GM18868 (cell line): ENCODE results near the gene ZC3H14.

Experiments used
- ATAC-seq: cut with Tn5 transposase; IDR thresholded peaks from one replicate; pipeline ENCODE4 v1.9.1; 2021; ENCODE audit warnings: mild to moderate bottlenecking, moderate library complexity; ENCODE audit not compliant: unreplicated experiment

Gene ZC3H14

DNA sequence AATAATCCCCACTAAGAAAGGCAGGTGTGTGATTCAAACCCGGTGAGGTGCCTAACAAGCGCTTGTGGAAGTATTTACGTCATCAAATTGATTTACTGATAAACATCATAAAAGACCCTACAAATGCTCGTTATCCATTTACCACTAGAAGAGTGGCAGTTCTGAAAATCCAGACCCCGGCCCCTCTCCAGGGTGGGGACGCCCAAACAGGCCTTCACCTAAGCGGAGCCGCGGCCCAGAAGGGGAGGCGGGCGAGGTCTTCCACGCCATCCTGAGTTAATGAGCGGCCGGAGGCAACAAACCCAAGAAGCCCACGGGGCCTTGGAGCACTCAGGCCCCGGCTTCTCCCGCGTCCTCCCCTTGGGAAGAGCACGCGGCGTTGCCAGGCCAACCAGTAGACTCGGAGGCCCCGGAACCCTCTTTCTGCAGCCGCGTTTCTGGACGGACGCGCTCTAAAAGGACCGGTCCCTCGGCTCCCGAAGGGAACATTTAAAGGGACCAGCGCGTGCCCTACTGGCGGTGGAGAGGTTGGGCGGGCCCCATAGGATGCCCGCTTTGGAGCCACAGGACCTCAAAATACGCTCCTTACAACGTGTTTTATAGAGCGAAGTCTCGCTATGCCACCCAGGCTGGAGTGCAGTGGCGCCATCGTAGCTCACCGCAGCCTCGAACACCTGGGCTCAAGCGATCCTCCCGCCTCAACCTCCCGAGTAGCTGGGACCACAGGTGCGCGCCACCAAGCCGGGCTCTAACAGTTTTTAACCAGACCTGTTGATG is 11.6 kb upstream of the ZC3H14 start:
- no peak for ATAC-seq

DNA sequence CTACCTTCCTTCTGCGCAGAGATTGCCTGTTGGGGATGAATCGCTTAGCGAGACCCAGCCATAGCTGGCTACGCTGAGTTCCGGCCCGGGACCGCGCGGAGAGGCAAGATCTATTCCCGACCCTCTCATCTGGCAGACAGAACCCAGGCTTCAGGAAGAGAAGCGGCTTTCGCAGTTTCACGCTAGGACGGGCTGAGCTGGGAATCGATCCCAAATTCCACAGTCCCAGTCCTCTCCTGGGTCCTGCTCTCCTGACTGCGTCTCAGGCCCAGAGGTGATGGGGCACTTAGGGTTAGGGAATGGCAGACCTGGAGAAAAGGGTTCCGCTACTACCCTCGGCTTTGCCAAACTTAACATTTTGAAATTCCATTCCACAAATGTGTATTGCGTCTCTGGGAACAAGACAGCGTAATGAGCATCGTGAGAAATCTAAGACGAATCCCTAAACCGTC is 10.8 kb upstream of the ZC3H14 start:
- no peak for ATAC-seq

DNA sequence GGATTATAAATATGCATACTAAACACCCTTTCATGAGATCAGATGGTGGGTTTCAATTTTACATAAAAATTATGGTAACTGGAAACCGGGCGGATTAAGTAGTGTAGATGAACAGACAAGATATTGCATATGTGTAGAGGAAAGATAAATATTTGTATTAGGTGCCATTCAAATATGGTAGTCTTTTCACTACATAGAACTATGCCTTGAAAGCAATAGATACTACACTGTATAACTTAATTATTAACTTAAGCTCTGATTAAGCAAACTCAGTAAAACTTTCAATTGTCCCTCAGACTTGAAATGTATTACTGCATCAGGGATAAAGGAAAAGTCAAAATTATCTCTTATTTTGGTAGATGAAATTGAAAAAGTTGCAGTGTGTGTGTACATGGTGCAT is 10.0 kb upstream of the ZC3H14 start:
- ATAC-seq, result no peak

- ATAC-seq, result no peak
Observed at GRCh38 chr14:88553886-88554456, 8.9 kb upstream of the ZC3H14 start.

GRCh38 chr14:88554457-88555286 is 8.2 kb upstream of the ZC3H14 start, which contains the start of gene PTPN21:
TSS of gene PTPN21 (minus strand) at chr14:88555007. CDS start at chr14:88550417, 4,590 bp downstream.
- ATAC-seq, result peak; percentile 55

GRCh38 chr14:88556581-88556980 is 6.3 kb upstream of the ZC3H14 start:
- ATAC-seq, result no peak

DNA sequence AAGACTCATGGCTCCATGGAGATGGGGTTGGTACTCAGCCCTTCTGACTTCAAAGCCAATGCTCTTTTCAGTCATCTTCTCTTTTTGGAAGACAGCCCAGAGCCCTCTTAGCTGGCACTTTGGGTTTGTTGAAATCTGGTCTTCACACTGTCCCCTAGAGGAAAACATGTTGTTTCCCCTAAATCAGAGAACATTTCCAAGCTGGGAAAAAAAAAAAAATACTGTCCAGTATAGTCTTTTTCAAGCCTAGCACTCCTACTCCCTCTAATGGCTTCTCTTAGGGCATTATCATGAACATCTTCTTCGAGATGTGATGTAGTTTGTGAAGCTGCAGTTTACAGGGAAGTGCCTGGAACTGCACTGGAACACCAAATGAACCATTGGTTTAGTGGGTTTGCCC is 3.0 kb upstream of the ZC3H14 start:
- no peak for ATAC-seq

DNA sequence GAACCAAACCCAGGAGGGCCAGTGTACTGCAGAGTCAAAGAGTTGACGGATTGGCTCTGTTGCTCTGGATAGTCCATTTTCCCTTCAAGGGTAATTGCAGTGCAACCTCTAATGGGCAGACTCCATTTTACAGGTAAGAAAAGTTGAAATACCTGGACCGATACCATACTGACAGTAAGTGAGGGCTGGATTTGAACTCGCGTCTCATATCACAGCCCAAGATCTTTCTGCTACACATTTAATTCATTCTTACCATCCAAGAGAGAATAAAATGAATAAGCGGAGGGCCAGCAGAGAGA is 356 bp upstream of the ZC3H14 start:
- ATAC-seq, result no peak

GRCh38 chr14:88563845-88564244 is 1.0 kb downstream of the ZC3H14 start:
- ATAC-seq, result no peak

GRCh38 chr14:88565427-88565826 is 2.6 kb downstream of the ZC3H14 start:
- no peak for ATAC-seq

DNA sequence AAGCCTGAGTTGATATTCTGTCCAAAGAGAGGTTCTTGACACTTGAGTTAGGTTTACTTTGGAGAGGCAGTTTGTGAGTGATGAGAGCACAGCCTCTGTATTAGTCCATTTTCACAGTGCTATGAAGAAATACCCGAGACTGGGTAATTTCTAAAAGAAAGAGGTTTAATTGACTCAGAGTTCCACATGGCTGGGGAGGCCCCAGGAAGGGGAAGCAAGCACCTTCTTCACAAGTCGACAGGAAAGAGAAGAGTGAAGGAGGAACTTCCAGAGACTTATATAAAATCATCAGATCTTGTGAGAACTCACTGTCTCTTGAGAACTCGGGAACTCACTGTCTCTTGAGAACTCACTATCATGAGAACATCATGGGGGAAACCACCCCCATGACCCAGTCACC is 5.4 kb downstream of the ZC3H14 start:
- ATAC-seq, result no peak

GRCh38 chr14:88572117-88572516 is 9.3 kb downstream of the ZC3H14 start:
- no peak for ATAC-seq

DNA sequence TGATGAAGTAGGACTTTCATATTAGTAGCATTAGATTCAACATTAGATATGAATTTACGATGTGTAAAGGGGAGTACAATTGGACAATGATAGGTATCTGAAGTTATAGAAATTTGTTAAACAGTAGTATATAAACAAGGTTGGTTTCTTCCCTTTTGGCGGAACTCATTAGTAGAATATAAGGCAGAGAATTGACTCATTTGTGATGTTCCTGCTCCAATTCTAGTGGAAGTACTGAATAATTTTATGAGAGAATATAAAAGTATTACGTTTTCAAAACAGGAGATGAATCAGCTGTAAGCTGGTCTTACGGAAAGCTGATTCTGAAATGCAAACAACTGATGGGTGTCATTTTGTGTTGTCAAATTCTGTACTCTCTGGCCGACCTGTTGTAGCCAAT is 13.4 kb downstream of the ZC3H14 start:
- no peak for ATAC-seq

DNA sequence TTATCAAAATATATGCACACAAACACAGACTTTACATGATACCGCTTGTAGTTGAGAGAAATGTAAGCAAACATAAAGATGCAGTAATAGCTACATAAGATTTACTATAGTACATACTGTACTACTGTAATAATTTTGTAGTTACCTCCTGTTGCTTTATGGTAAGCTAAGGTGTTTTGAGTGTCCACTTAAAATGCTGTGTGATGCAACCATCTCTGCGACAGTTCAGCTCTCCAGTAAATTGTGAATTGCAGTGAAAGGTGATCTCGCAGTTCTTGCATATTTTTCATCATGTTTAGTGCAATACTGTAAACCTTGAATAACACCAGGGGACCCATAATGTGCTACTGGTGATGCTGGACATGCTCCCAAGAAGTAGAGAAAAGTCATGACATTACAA is 21.6 kb downstream of the ZC3H14 start:
- ATAC-seq, result no peak

GRCh38 chr14:88588081-88588480 is 25.2 kb downstream of the ZC3H14 start:
- ATAC-seq, result no peak

DNA sequence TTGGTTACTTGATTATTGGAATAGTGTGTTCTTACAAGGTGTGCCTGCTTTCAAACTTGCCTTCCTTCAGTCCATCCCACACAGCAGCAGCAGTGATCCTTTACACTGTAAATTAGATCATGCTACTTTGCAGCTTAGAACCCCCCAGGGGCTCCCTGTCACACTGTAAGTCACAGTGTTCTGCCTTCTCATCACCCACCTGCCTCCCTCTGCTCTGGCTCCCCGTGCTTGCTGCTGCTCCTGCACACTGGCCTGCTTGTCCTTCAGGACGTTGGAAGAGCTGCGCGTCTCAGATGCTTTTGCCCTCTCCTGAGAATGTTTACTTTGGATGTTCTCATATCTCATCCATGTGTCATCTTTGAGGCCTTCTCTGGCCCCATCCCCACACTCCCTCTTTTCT is 27.3 kb downstream of the ZC3H14 start:
- no peak for ATAC-seq

- no peak for ATAC-seq
Observed at GRCh38 chr14:88592031-88592430, 29.2 kb downstream of the ZC3H14 start.

DNA sequence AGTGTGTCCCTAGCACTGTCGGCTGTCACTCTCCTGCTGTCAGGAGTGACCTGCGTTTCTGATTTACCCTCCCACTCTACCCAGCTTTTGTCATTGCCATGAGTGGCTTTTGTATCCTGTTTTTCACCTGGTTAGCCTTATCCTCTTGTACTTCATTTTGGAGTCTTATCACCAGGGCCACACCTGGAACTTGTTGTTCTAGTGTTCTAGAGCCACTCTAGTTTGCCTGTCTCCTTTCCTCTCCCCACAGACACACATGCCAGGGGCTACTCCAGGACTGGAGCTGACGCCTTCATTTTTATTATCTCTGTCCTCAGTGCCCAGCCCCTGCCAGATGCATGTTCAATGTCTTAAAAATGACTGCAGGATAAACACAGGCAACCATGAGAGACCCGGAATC is 34.2 kb downstream of the ZC3H14 start:
- ATAC-seq, result no peak

DNA sequence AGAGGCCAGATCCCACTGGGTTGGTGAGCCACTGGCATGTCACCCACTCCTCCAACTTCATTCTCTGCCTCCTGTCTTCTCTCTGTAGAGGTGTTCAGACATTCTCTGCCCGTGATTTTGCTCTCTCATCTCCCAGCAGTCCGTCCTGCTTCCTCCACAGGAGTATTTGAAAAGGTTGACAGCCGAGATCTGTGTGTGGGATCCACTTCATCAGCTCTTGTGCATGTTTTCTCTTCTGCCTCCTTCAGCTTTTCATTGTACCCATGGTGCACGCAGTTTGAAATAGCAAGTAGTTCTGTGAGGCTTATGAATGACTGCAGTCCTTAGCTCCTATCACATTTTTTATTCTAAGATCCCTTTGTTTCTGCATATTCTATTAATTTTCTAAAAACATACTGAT is 34.8 kb downstream of the ZC3H14 start:
- ATAC-seq, result no peak

GRCh38 chr14:88598097-88598675 is 35.3 kb downstream of the ZC3H14 start:
- ATAC-seq, result no peak

DNA sequence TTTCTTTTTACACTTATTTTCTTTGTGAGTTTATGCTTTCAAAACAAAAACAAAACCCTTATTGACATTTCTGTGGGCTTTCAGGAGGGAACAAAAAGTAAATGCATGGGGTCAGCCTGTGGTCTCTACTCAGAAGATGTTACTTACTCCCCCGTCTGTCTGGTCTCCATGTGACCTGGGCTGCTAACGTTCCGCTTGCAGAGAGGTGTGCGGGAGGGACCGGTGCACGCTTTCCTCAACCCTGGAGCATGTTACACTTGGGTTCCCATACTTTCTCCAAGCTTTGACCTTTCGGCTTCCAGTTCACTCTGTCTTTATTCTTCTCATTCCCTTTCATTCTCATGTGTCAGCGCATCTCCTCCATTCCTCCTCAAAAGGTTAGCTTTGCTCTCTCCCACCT is 36.5 kb downstream of the ZC3H14 start:
- ATAC-seq, result peak; percentile 30
